ENCODE data around the gene NOS2.

- TF ChIP-seq, protein P1, sequence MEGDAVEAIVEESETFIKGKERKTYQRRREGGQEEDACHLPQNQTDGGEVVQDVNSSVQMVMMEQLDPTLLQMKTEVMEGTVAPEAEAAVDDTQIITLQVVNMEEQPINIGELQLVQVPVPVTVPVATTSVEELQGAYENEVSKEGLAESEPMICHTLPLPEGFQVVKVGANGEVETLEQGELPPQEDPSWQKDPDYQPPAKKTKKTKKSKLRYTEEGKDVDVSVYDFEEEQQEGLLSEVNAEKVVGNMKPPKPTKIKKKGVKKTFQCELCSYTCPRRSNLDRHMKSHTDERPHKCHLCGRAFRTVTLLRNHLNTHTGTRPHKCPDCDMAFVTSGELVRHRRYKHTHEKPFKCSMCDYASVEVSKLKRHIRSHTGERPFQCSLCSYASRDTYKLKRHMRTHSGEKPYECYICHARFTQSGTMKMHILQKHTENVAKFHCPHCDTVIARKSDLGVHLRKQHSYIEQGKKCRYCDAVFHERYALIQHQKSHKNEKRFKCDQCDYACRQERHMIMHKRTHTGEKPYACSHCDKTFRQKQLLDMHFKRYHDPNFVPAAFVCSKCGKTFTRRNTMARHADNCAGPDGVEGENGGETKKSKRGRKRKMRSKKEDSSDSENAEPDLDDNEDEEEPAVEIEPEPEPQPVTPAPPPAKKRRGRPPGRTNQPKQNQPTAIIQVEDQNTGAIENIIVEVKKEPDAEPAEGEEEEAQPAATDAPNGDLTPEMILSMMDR (IDR thresholded peaks at IDR 0.05): no peak
- TF ChIP-seq POLR2A (IDR thresholded peaks at IDR 0.05): no peak
- no peak for TF ChIP-seq POLR2AphosphoS5 (IDR thresholded peaks at IDR 0.05)
- TF ChIP-seq EP300 (IDR thresholded peaks at IDR 0.05): no peak
These were observed 56.9 kb downstream of the NOS2 start for GRCh38 chr17:27743281-27743885.

Data from upper lobe of left lung (tissue), 4 donors.